NCI-H2081 (cell line): ENCODE measurements around the gene KCNQ1OT1.

ENCODE experiments used
- DNase-seq, 2 experiments: peaks; one replicate each; lab custom pipeline; 2025; lab: John Stamatoyannopoulos, UW

The KCNQ1OT1 gene

GRCh38 chr11:2737226-2737590 lies 37.4 kb upstream of the KCNQ1OT1 start:
- no peak for DNase-seq

- no peak for DNase-seq
Observed at GRCh38 chr11:2736577-2737225, 36.9 kb upstream of the KCNQ1OT1 start.

- no peak for DNase-seq
Observed at GRCh38 chr11:2735053-2735589, 35.3 kb upstream of the KCNQ1OT1 start.

GRCh38 chr11:2734181-2735052 lies 34.6 kb upstream of the KCNQ1OT1 start:
- DNase-seq: no peak

GRCh38 chr11:2732940-2733628 lies 33.3 kb upstream of the KCNQ1OT1 start:
- no peak for DNase-seq

- DNase-seq: no peak
Observed at GRCh38 chr11:2732261-2732939, 32.6 kb upstream of the KCNQ1OT1 start.

GRCh38 chr11:2731130-2732125 lies 31.6 kb upstream of the KCNQ1OT1 start:
- no peak for DNase-seq

GRCh38 chr11:2730272-2731129 lies 30.7 kb upstream of the KCNQ1OT1 start:
- no peak for DNase-seq

- DNase-seq: no peak
Observed at GRCh38 chr11:2729841-2730240, 30.0 kb upstream of the KCNQ1OT1 start.

GRCh38 chr11:2728663-2729332 lies 29.0 kb upstream of the KCNQ1OT1 start:
- DNase-seq: no peak

GRCh38 chr11:2728128-2728662 lies 28.4 kb upstream of the KCNQ1OT1 start:
- no peak for DNase-seq

- DNase-seq: no peak
Observed at GRCh38 chr11:2726964-2727363, 27.2 kb upstream of the KCNQ1OT1 start.

GRCh38 chr11:2725368-2726300 lies 25.8 kb upstream of the KCNQ1OT1 start:
- DNase-seq: no peak

- DNase-seq: no peak
Observed at GRCh38 chr11:2724653-2725367, 25.0 kb upstream of the KCNQ1OT1 start.

GRCh38 chr11:2724104-2724503 lies 24.3 kb upstream of the KCNQ1OT1 start:
- DNase-seq: no peak

GRCh38 chr11:2722955-2723354 lies 23.2 kb upstream of the KCNQ1OT1 start:
- no peak for DNase-seq
